GM21717 (cell line): ENCODE data around the gene LEPR.

Source experiments
- ATAC-seq: cut with Tn5 transposase; IDR thresholded peaks from one replicate; pipeline ENCODE4 v1.9.1; 2021; ENCODE audit warnings: mild to moderate bottlenecking, moderate library complexity; ENCODE audit not compliant: unreplicated experiment

Gene LEPR

GRCh38 chr1:65409314-65409713 lies 11.2 kb upstream of the LEPR start:
- no peak for ATAC-seq

GRCh38 chr1:65409816-65410326 lies 10.6 kb upstream of the LEPR start:
- ATAC-seq, result no peak

- ATAC-seq, result no peak
Measured at GRCh38 chr1:65412256-65412983, 8.0 kb upstream of the LEPR start.

GRCh38 chr1:65412984-65413375 lies 7.5 kb upstream of the LEPR start:
- ATAC-seq, result no peak

GRCh38 chr1:65414538-65414937 lies 5.9 kb upstream of the LEPR start:
- ATAC-seq, result no peak

- ATAC-seq, result no peak
Measured at GRCh38 chr1:65416767-65417166, 3.7 kb upstream of the LEPR start.

- no peak for ATAC-seq
Measured at GRCh38 chr1:65417729-65418128, 2.7 kb upstream of the LEPR start.

- ATAC-seq, result no peak
Measured at GRCh38 chr1:65418522-65419185, 1.8 kb upstream of the LEPR start.

- ATAC-seq, result peak; percentile 92
Measured at GRCh38 chr1:65419681-65420589, 533 bp upstream of the LEPR start.

GRCh38 chr1:65421351-65422025 lies 1.0 kb downstream of the LEPR start:
- ATAC-seq, result no peak

GRCh38 chr1:65422241-65423203 lies 2.1 kb downstream of the LEPR start:
- ATAC-seq, result no peak

- no peak for ATAC-seq
Measured at GRCh38 chr1:65423884-65424572, 3.6 kb downstream of the LEPR start.

GRCh38 chr1:65424573-65424889 lies 4.1 kb downstream of the LEPR start:
- no peak for ATAC-seq

- no peak for ATAC-seq
Measured at GRCh38 chr1:65425006-65425405, 4.5 kb downstream of the LEPR start.

GRCh38 chr1:65425697-65426096 lies 5.2 kb downstream of the LEPR start:
- ATAC-seq, result no peak

- ATAC-seq, result no peak
Measured at GRCh38 chr1:65429078-65429477, 8.6 kb downstream of the LEPR start.

GRCh38 chr1:65429806-65430205 lies 9.3 kb downstream of the LEPR start:
- ATAC-seq, result no peak

GRCh38 chr1:65431111-65431705 lies 10.7 kb downstream of the LEPR start:
- ATAC-seq, result peak; percentile 61

- ATAC-seq, result no peak
Measured at GRCh38 chr1:65432918-65433317, 12.4 kb downstream of the LEPR start.
